IPS DF 4.7 (cell line): Measurements from ENCODE around the gene ATF5.

Experiments
- DNase-seq: peaks from one replicate; pipeline ENCODE4 v3.0.0-alpha.2; 2013; ENCODE audit warnings: low spot score; ENCODE audit errors: extremely low read depth

The ATF5 gene

GRCh38 chr19:49929121-49929610, at the start of gene ATF5, which contains the start of gene NUP62:
Gene ATF5, plus strand, starts transcription at chr19:49929205. Its CDS starts 1,646 bp downstream, at chr19:49930851.
Gene NUP62, minus strand, starts transcription at chr19:49929504. Its CDS starts 19,697 bp downstream, at chr19:49909807.
- DNase-seq, result no peak

GRCh38 chr19:49879243-49879963, 49.6 kb upstream of the ATF5 start:
- no peak for DNase-seq

GRCh38 chr19:49880162-49880869, 48.7 kb upstream of the ATF5 start:
- no peak for DNase-seq

DNA sequence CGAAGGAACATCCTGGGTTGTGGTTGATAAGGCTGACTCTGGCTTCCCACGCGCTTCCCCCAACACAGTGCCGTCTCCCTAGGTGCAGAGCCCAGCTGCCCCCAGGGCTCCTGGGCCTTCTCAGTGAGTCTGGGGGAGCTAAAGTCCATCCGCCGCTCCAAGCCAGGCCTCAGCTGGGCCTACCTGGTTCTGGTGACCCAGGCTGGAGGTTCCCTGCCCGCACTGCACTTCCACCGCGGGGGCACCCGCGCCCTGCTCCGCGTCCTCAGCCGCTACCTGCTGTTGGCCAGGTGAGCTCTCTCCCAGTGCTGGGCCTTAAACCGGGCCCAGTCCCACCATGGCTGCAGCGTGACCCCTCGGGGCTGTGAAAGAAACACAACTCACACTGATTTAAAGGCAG, 47.8 kb upstream of the ATF5 start:
- no peak for DNase-seq

- no peak for DNase-seq
Observed at GRCh38 chr19:49881672-49882394, 47.2 kb upstream of the ATF5 start.

DNA sequence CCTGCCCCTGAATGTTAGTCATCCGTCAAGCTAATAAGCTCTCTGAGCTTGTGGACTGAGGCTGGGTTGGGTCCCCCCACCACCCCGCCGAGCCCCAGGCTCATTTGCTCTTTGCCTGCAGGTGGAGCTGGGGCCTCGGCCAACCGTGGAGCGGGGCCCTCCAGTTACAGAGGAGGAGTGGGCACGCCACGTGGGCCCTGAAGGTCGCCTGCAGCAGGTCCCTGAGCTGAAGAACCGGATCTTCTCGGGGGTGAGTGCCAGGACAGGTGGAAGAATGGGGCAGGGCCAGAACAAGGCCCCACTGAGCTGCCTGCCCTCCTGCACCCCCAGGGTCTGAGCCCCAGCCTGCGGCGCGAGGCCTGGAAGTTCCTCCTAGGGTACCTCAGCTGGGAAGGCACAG, 46.4 kb upstream of the ATF5 start:
- no peak for DNase-seq

DNA sequence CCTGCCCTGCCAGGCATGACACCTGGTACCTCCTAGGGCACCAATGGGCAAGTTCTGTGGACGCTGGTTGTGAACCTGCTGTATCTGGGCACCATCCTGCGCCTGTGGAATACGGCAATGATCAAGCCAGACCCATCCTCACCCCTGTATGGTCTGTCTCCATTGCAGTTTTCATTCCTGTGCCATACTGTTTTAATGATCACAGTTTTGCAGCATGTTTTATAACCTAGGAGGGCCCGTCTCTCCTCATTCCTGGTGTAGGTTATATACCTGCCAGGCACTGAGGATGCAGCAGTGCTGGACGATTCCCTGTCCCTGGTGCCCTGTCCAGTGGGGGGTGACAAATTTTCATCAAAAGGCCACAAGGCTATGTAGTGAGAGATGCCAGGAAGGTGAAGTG, 45.9 kb upstream of the ATF5 start:
- DNase-seq, result no peak

- DNase-seq, result no peak
Observed at GRCh38 chr19:49884109-49884508, 44.9 kb upstream of the ATF5 start.

- no peak for DNase-seq
Observed at GRCh38 chr19:49884760-49885159, 44.2 kb upstream of the ATF5 start.

DNA sequence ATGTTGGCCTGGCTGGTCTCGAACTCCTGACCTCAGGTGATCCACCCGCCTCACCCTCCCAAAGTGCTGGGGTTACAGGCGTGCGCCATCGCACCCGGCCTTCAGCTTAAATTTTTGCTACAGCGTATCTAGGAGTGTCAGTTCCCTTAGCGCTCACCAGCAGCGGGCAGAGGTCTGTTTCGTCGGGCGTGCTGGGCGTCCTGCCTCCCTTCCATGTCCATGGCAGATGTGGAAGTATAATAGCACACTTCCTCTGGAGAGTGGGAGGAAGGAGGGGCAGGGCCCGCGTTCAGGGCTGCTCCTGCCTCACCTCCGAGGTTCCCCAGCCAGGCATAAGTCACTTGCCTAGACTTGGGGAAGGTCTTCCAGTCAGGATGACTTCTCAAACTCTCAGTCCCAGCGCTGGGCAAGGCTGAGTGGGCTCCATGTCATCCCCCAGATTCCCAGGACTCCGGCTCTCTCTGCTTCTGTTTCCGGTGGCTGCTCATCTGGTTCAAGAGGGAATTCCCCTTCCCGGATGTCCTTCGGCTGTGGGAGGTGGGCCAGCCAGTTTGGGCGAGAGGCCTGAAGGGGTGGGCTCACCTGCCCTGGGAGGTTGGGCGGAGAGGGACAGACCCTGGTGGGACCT, 41.9 kb upstream of the ATF5 start:
- DNase-seq, result no peak

DNA sequence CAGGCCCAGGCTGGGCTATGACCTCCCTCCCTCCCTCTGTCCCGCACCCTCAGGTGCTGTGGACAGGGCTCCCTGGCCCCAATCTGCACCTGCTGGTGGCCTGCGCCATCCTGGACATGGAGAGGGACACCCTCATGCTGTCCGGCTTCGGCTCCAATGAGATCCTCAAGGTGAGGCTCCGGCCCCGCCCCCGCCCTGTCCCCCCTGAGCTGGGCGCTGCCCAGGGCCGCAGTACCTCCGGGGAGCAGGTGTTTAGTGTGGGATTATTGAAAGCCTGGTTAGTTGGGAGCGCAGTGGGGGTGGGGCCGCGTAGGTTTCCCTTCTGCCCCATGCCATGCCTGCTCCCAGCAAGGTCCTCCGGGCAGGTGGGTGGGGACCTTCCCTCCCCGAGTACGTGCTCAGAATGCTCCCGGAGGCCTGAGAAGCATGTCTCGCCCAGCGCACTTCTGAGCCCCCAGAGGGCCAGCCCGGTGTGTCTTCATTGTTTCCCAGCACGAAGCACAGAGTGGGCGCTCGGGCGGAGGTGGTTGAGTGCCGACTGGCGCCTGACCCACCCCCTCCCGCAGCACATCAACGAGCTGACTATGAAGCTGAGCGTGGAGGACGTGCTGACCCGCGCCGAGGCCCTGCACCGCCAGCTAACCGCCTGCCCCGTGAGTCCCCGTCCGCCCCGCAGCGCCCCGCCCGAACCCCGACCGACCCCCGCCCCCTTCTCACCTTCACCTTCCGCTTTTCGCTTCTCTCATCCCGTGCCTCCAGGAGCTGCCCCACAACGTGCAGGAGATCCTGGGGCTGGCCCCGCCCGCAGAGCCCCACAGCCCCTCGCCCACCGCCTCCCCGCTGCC, 41.1 kb upstream of the ATF5 start:
- no peak for DNase-seq

DNA sequence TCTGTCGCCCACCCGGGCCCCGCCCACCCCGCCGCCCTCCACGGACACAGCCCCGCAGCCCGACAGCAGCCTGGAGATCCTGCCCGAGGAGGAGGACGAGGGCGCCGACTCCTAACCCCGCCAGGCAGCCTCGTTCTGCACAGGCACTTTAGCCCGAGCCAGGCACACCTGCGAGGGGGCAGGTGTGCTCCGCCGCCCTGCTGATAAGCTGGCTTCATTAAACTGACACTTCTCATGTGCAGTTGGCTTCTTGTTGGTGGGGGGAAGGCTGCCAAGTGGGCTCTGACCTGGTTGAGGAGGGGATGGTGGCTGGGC, 40.5 kb upstream of the ATF5 start:
- no peak for DNase-seq

DNA sequence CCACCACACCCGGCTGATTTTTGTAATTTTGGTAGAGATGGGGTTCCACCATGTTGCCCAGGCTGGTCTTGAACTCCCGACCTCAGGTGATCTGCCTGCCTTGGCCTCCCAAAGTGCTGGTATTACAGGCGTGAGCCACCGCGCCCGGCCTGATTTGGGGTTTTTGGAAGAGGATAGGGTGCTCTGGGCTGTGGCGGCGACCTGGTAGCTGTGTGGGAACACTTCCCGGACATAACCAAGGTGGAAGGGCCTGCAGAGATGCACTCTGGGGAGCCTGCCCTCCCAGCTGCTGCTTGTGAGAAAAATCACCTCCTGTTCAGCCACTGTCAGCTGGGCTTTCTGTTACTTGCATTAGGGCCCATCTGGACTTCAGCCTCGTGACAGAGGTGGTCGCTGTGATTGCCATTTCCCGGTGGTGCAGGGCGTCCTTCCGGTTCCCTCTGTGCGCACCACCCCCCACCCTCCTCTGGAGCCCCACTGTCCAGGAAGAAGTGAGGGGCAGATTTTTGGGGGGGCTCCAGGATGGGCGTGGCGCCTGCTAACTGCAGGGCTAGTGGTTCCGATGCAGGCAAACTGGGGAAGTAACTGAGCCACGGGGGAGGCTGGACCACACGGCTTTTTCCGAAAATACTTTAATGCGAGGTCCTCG, 39.8 kb upstream of the ATF5 start:
- DNase-seq, result no peak

DNA sequence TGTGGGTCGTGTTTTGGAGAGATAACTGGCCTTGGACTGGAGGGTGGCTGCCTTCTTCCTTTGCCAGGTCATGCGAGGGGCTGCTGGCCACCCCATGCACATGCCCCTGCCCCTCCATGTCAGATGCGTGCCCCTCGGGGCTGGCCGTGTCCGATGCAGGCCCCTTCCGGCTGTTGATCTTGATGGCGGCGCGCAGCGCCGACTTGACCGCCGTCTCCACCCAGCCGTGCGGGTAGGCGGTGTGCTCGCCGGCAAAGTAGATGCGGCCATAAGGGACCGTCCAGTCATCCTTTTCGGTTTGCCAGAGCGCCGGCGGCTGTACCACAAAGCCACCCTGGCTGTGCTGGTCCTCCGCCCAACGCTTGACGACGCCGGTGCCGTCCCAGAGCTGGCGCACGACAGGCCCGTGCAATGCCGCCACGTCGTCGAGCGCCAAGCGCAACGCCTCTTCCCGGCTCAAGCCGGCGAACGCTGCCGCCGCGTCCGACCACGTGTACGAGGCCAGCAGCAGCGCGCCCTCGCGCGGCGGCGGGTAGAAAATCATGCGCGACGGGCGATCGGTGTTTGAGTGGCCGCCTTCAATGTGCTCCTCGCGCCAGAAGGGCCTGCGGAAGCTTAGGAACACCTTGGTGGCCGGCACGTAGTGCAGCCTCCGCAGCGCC, 39.2 kb upstream of the ATF5 start:
- DNase-seq, result no peak

- DNase-seq, result no peak
Observed at GRCh38 chr19:49890349-49891311, 38.4 kb upstream of the ATF5 start.

DNA sequence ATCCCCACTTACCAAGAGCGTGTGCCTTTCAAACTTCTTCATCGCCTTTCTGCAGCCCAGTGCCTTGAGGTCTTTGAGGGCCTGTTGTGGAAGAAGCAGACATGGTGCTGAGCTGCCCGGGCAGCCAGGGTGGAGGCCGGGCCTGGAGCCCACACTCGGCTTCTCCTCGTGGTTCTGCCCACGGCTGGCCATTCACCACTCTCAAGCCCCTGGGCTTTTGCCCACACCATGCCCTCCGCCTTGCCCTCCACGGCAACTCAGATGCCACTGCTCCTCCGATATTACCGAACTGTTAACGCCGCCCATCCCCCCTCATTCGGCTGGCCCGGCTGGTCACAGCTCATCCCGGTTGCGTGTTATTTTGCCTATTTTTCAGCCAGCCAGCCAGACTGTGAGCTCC, 37.6 kb upstream of the ATF5 start:
- DNase-seq, result no peak

DNA sequence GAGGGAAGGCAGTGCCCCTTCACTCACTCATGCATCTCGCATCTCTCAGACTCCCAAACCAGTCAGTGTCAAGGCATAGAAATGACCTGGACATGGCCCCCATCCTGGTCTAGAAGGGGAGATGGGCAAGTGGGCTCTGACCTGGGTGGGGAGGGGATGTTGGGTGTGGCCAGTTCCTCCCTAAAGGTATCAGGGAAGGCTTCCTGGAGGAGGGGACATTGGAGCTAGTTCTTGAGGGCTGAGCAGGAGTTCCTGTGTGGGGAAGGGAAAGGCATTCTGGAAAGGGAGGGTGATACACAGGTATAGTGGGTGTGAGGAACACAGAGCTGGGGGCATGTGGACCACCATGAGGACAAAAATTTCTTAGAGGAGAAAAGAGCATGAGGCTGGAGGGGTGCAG, 36.3 kb upstream of the ATF5 start:
- DNase-seq, result no peak

DNA sequence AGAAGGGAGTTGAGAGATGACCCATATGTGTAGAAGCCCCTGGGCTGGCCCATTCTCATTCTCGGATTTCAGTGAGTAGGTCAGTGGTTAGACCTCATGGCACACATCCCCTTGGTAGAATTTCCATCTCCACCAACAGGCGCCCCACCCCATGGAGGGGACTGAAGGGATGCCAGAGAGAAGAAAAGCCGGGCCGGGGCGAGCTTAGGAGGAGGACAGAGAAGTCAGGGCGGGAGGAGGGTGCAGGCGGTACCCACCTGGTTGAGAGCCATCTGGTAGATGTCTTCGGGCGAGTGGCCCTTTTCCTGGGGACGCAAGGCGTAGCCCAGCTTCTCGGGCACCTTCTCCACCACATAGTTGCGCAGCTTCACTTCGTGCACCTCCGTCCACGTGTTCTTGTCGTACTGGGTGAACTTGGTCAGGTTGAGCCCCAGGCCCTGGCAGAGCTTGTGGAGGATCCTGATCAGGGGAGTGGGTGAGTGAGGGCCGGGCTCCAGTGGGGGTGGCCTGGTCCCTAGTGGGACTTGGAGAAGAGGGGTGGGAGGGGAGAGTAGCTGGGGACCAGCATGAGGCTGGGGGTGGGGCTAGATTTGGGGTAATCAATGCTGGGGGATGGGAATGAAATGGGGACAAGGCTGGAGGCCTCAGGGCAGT, 34.9 kb upstream of the ATF5 start:
- no peak for DNase-seq
